ENCODE data around the gene CRYBG2.
A peak's percentile ranks its signal among the peaks of the same experiment; 100 is the strongest.

CRYBG2 gene

GRCh38 chr1:26275580-26276431 lies 78.1 kb downstream of the CRYBG2 start:
- peak; percentile 85 for DNase-seq
- Mint-ChIP-seq H3K36me3 (ENCODE audit: low read depth) (peaks cover 84% of the 10 kb centered on the region), H3K27me3 (no peaks in the 10 kb centered on the region), H3K4me3 (peak overlapping the region; percentile 64), H3K27ac (peak overlapping the region; percentile 98), H3K4me1 (ENCODE audit: low read depth) (peaks cover 59% of the 10 kb centered on the region), H3K9me3 (no peaks in the 10 kb centered on the region)

- H3K9me3 Mint-ChIP-seq = no peaks in the 10 kb centered on the region
- DNase-seq = no peak
- H3K4me1 Mint-ChIP-seq (ENCODE audit: low read depth) = peaks cover 56% of the 10 kb centered on the region
- H3K27ac Mint-ChIP-seq = peak overlapping the region; percentile 98
- H3K4me3 Mint-ChIP-seq = no peak overlapping the region
- H3K36me3 Mint-ChIP-seq (ENCODE audit: low read depth) = peaks cover 86% of the 10 kb centered on the region
- H3K27me3 Mint-ChIP-seq = no peaks in the 10 kb centered on the region
Observed at GRCh38 chr1:26274801-26275425, 79.0 kb downstream of the CRYBG2 start.
